Transverse colon (tissue), 4 donors: ENCODE measurements around the gene IQCM. TPM values are rescaled to one million over a fixed set of nuclear protein-coding genes. Genes with fewer than 3 reads are reported as not detected.

Experiments
- DNase-seq: peaks from one replicate; pipeline ENCODE4 v3.0.0-alpha.2; 2019
- H3K27ac ChIP-seq, 4 donors: fragments of 200-600 bp; sonication (generic); 2 replicates each; pipeline ENCODE4 v1.5.1; 2016 to 2018; ENCODE audit warnings: inconsistent platforms in 4 of 4
- H3K27me3 ChIP-seq: fragments of 200-600 bp; sonication (generic); 2 replicates; pipeline ENCODE4 v1.5.1; 2017; ENCODE audit warnings: inconsistent platforms
- H3K36me3 ChIP-seq, 4 donors: fragments of 200-600 bp; sonication (generic); 2 replicates each; pipeline ENCODE4 v1.5.1; 2017 to 2019; ENCODE audit warnings: inconsistent platforms in 4 of 4
- H3K4me1 ChIP-seq, 4 donors: fragments of 200-600 bp; sonication (generic); 2 replicates each; pipeline ENCODE4 v1.5.1; 2017 to 2020; ENCODE audit warnings: inconsistent platforms in 4 of 4
- H3K4me3 ChIP-seq, 4 donors: fragments of 200-600 bp; sonication (generic); 1 replicate in 1 of 4; 2 replicates in 3 of 4; pipeline versions ENCODE4 v1.5.1 to v1.6.1; 2017 to 2019; ENCODE audit warnings: inconsistent platforms in 4 of 4
- H3K9me3 ChIP-seq, 2 donors: fragments of 200-600 bp; sonication (generic); 2 replicates each; pipeline ENCODE4 v1.5.1; 2017 to 2019; ENCODE audit warnings: inconsistent platforms in 2 of 2
- CTCF ChIP-seq, 5 experiments: fragments of 200-600 bp in 3 of 5; fragments of 450-650 bp in 2 of 5; sonication (generic) in 3 of 5; IDR thresholded peaks; 1 replicate in 2 of 5; 2 replicates in 3 of 5; pipeline ENCODE4 v1.5.1; 2016 to 2017; ENCODE audit warnings: antibody characterized with exemption in 5 of 5, inconsistent platforms in 3 of 5, mild to moderate bottlenecking in 2 of 5, moderate library complexity in 1 of 5
- EP300 ChIP-seq: sonication (generic); formaldehyde crosslinking; IDR thresholded peaks from one replicate; pipeline ENCODE4 v1.6.1; 2017; ENCODE audit warnings: antibody characterized with exemption, low read depth
- POLR2A ChIP-seq: fragments of 450-650 bp; IDR thresholded peaks from one replicate; pipeline ENCODE4 v1.6.1; 2016; ENCODE audit warnings: antibody characterized with exemption, mild to moderate bottlenecking, moderate library complexity
- POLR2AphosphoS5 ChIP-seq, 3 donors: sonication (generic); formaldehyde crosslinking; IDR thresholded peaks; one replicate each; pipeline ENCODE4 v1.6.1; 2016; ENCODE audit warnings: antibody characterized with exemption in 3 of 3
- WGBS, 2 donors: methylation state at CpG; one replicate each; pipeline ENCODE4 v1.1.5; 2018; ENCODE audit warnings: low coverage in 1 of 2; 5-methylcytosine and 5-hydroxymethylcytosine counted together
- in situ Hi-C, 4 donors: fragments of 200-750 bp; cut with MboI; loops; one replicate each; pipeline versions ENCODE4 v1.15.0 to v1.15.1; 2017; ENCODE audit warnings: low sequenced_read_pairs in 3 of 4, low pct_ligation_motif_present in 1 of 4, low pct_unique_long_range_greater_than_20kb in 1 of 4
- intact Hi-C: fragments of 100-400 bp; cut with DNase I; formaldehyde crosslinking; loops from one replicate; pipeline ENCODE4 v1.15.1; 2023; ENCODE audit warnings: low total_unique reads
- total RNA-seq, 4 donors: library from RNA; depleted of rRNA; stranded (reverse); fragments of >200 nt; gene quantifications; one replicate each; pipeline ENCODE4 v1.1.0, GENCODE V29; 2016

IQCM gene
- total RNA-seq, 4 donors from 2014 or later, result 4.0 to 8.6 (median 8.5) TPM

- H3K4me1 ChIP-seq, result no peaks in the 10 kb centered on the region
- TF ChIP-seq EP300 (no peak), POLR2AphosphoS5 (IDR thresholded peaks at IDR 0.05) (no peak), POLR2A (no peak), CTCF (IDR thresholded peaks at IDR 0.05) (no peak)
- intact Hi-C loops (no loop called here), in situ Hi-C loops (no loop called here)
- no peak overlapping the region for H3K27ac ChIP-seq
- no peaks in the 10 kb centered on the region for H3K9me3 ChIP-seq
- no peak for DNase-seq
- no peaks in the 10 kb centered on the region for H3K27me3 ChIP-seq
- WGBS, 2 donors, result 79 to 82% methylated on average over 1 of the region's 1 CpG
- H3K36me3 ChIP-seq, result no peaks in the 10 kb centered on the region
- no peak overlapping the region for H3K4me3 ChIP-seq
Measured at GRCh38 chr4:149799546-149799945, 16.1 kb downstream of the IQCM start.

GRCh38 chr4:149796381-149796780, 19.3 kb downstream of the IQCM start:
- Histone ChIP-seq H3K36me3 (no peaks in the 10 kb centered on the region), H3K4me1 (no peaks in the 10 kb centered on the region), H3K9me3 (no peaks in the 10 kb centered on the region), H3K4me3 (no peak overlapping the region), H3K27me3 (no peaks in the 10 kb centered on the region), H3K27ac (no peak overlapping the region)
- intact Hi-C loops, result no loop called here
- no peak for DNase-seq
- in situ Hi-C loops, result no loop called here
- no peak for TF ChIP-seq POLR2A
- TF ChIP-seq POLR2AphosphoS5 (IDR thresholded peaks at IDR 0.05), result no peak
- TF ChIP-seq EP300, result no peak
- no peak for TF ChIP-seq CTCF (IDR thresholded peaks at IDR 0.05)

GRCh38 chr4:149795256-149795655, 20.4 kb downstream of the IQCM start:
- TF ChIP-seq CTCF (IDR thresholded peaks at IDR 0.05), result no peak
- no peak for TF ChIP-seq POLR2A
- WGBS, 2 donors, result 61 to 80% methylated on average over 2 to 4 of the region's 4 CpGs

GRCh38 chr4:149794352-149794751, 21.3 kb downstream of the IQCM start:
- WGBS, 2 donors, result 75 to 87% methylated on average over 1 of the region's 1 CpG
- intact Hi-C loops (no loop called here), in situ Hi-C loops (no loop called here)
- DNase-seq, result no peak
- Histone ChIP-seq H3K27ac (no peak overlapping the region), H3K36me3 (no peaks in the 10 kb centered on the region), H3K27me3 (no peaks in the 10 kb centered on the region), H3K4me3 (no peak overlapping the region), H3K9me3 (no peaks in the 10 kb centered on the region), H3K4me1 (no peaks in the 10 kb centered on the region)
- no peak for TF ChIP-seq POLR2A
- TF ChIP-seq POLR2AphosphoS5 (IDR thresholded peaks at IDR 0.05), result no peak
- TF ChIP-seq CTCF (IDR thresholded peaks at IDR 0.05), result no peak
- TF ChIP-seq EP300, result no peak

More at GRCh38 chr4:149795256-149795655, 20.4 kb downstream of the IQCM start:
- DNase-seq, result no peak
- Histone ChIP-seq H3K36me3 (no peaks in the 10 kb centered on the region), H3K27me3 (no peaks in the 10 kb centered on the region), H3K9me3 (no peaks in the 10 kb centered on the region), H3K27ac (no peak overlapping the region), H3K4me1 (no peaks in the 10 kb centered on the region), H3K4me3 (no peak overlapping the region)
- intact Hi-C loops, result no loop called here
- in situ Hi-C loops, result no loop called here
